Measurements from ENCODE around the gene EPN2. TPM values are rescaled to one million over a fixed set of nuclear protein-coding genes. Genes with fewer than 3 reads are reported as not detected.
A peak's percentile ranks its signal among the peaks of the same experiment; 100 is the strongest.
"Not testable (repeated sequence)": the region's sequence is repeated elsewhere in the genome, so short reads cannot be mapped to it uniquely, and the experiment has no call there.

The EPN2 gene
- total RNA-seq, 2 experiments from 2014 or later: 1.8 to 2.1 TPM

- no peaks in the 10 kb centered on the region for H3K9me3 Mint-ChIP-seq
- no peaks in the 10 kb centered on the region for H3K4me1 Mint-ChIP-seq
- H3K27me3 Mint-ChIP-seq: peaks cover 7% of the 10 kb centered on the region
- CTCF ChIA-PET: interaction anchor here (1.2 kb wide), 1 partner anchor 16 kb away, joined by 3 read pairs; the partner anchor contains the start of gene B9D1
- no peak overlapping the region for H3K4me3 Mint-ChIP-seq
- H3K27ac Mint-ChIP-seq: no peak overlapping the region
- POLR2A ChIA-PET: no interaction called here
- DNase-seq: no peak
- H3K36me3 Mint-ChIP-seq (ENCODE audit: low read depth): no peaks in the 10 kb centered on the region
Measured at GRCh38 chr17:19346351-19347255, 109.4 kb downstream of the EPN2 start.

- Mint-ChIP-seq H3K4me3 (no peak overlapping the region), H3K27me3 (peaks cover 9% of the 10 kb centered on the region), H3K27ac (no peak overlapping the region), H3K36me3 (ENCODE audit: low read depth) (no peaks in the 10 kb centered on the region), H3K9me3 (no peaks in the 10 kb centered on the region), H3K4me1 (no peaks in the 10 kb centered on the region)
- CTCF ChIA-PET: no interaction called here
- DNase-seq: no peak
- POLR2A ChIA-PET: no interaction called here
Measured at GRCh38 chr17:19347323-19348080, 110.3 kb downstream of the EPN2 start.

GRCh38 chr17:19348081-19348650, 111.0 kb downstream of the EPN2 start:
- POLR2A ChIA-PET: no interaction called here
- peaks cover 9% of the 10 kb centered on the region for H3K27me3 Mint-ChIP-seq
- H3K9me3 Mint-ChIP-seq: no peaks in the 10 kb centered on the region
- no peak overlapping the region for H3K4me3 Mint-ChIP-seq
- H3K36me3 Mint-ChIP-seq (ENCODE audit: low read depth): no peaks in the 10 kb centered on the region
- H3K27ac Mint-ChIP-seq: no peak overlapping the region
- DNase-seq: no peak
- no peaks in the 10 kb centered on the region for H3K4me1 Mint-ChIP-seq
- CTCF ChIA-PET: no interaction called here

GRCh38 chr17:19348806-19349205, 111.6 kb downstream of the EPN2 start:
- H3K27me3 Mint-ChIP-seq: peaks cover 9% of the 10 kb centered on the region
- H3K27ac Mint-ChIP-seq: no peak overlapping the region
- DNase-seq: no peak
- POLR2A ChIA-PET: no interaction called here
- no peaks in the 10 kb centered on the region for H3K36me3 Mint-ChIP-seq (ENCODE audit: low read depth)
- no peaks in the 10 kb centered on the region for H3K9me3 Mint-ChIP-seq
- CTCF ChIA-PET: no interaction called here
- H3K4me1 Mint-ChIP-seq: no peaks in the 10 kb centered on the region
- no peak overlapping the region for H3K4me3 Mint-ChIP-seq

GRCh38 chr17:19353401-19353800, 116.2 kb downstream of the EPN2 start:
- H3K9me3 Mint-ChIP-seq; H3K4me1 Mint-ChIP-seq; DNase-seq; POLR2A ChIA-PET; H3K27ac Mint-ChIP-seq; H3K36me3 Mint-ChIP-seq (ENCODE audit: low read depth); H3K4me3 Mint-ChIP-seq: not testable (repeated sequence)
- CTCF ChIA-PET: interaction anchor here (1.2 kb wide), 1 partner anchor 9 kb away, joined by 8 read pairs; the partner anchor contains the start of gene B9D1
- peaks cover 17% of the 10 kb centered on the region for H3K27me3 Mint-ChIP-seq

GRCh38 chr17:19354748-19355147, 117.6 kb downstream of the EPN2 start:
- Mint-ChIP-seq H3K4me3 (no peak overlapping the region), H3K9me3 (no peaks in the 10 kb centered on the region), H3K27me3 (peaks cover 16% of the 10 kb centered on the region), H3K4me1 (no peaks in the 10 kb centered on the region), H3K27ac (no peak overlapping the region), H3K36me3 (ENCODE audit: low read depth) (no peaks in the 10 kb centered on the region)
- CTCF ChIA-PET: interaction anchor here (0.7 to 1.1 kb wide), 2 partner anchors 15 to 16 kb away, joined by 3 read pairs; no protein-coding TSS in a partner anchor
- POLR2A ChIA-PET: no interaction called here
- DNase-seq: no peak

- CTCF ChIA-PET: no interaction called here
- H3K27me3 Mint-ChIP-seq: peaks cover 15% of the 10 kb centered on the region
- POLR2A ChIA-PET: no interaction called here
- no peak overlapping the region for H3K27ac Mint-ChIP-seq
- DNase-seq: no peak
- peaks cover 5% of the 10 kb centered on the region for H3K4me1 Mint-ChIP-seq
- H3K36me3 Mint-ChIP-seq (ENCODE audit: low read depth): no peaks in the 10 kb centered on the region
- H3K9me3 Mint-ChIP-seq: no peaks in the 10 kb centered on the region
- H3K4me3 Mint-ChIP-seq: no peak overlapping the region
Measured at GRCh38 chr17:19357351-19357750, 120.2 kb downstream of the EPN2 start.

- ChIA-PET CTCF (no interaction called here), POLR2A (no interaction called here)
- DNase-seq: no peak
- Mint-ChIP-seq H3K27ac (no peak overlapping the region), H3K9me3 (no peaks in the 10 kb centered on the region), H3K4me3 (no peak overlapping the region), H3K27me3 (peaks cover 15% of the 10 kb centered on the region), H3K4me1 (peaks cover 5% of the 10 kb centered on the region), H3K36me3 (ENCODE audit: low read depth) (no peaks in the 10 kb centered on the region)
Measured at GRCh38 chr17:19357761-19358160, 120.6 kb downstream of the EPN2 start.

GRCh38 chr17:19359151-19359550, 122.0 kb downstream of the EPN2 start:
- Mint-ChIP-seq H3K4me3 (no peak overlapping the region), H3K9me3 (no peaks in the 10 kb centered on the region), H3K27ac (no peak overlapping the region), H3K36me3 (ENCODE audit: low read depth) (no peaks in the 10 kb centered on the region), H3K4me1 (peaks cover 15% of the 10 kb centered on the region), H3K27me3 (peaks cover 17% of the 10 kb centered on the region)
- POLR2A ChIA-PET: no interaction called here
- DNase-seq: no peak
- CTCF ChIA-PET: no interaction called here

GRCh38 chr17:19359856-19360255, 122.7 kb downstream of the EPN2 start:
- no peaks in the 10 kb centered on the region for H3K36me3 Mint-ChIP-seq (ENCODE audit: low read depth)
- CTCF ChIA-PET: interaction anchor here (0.7 kb wide), 1 partner anchor 10 kb away, joined by 3 read pairs; no protein-coding TSS in a partner anchor
- no peak for DNase-seq
- H3K27ac Mint-ChIP-seq: no peak overlapping the region
- H3K9me3 Mint-ChIP-seq: no peaks in the 10 kb centered on the region
- H3K4me1 Mint-ChIP-seq: peaks cover 15% of the 10 kb centered on the region
- POLR2A ChIA-PET: no interaction called here
- peaks cover 14% of the 10 kb centered on the region for H3K27me3 Mint-ChIP-seq
- H3K4me3 Mint-ChIP-seq: no peak overlapping the region

- no peaks in the 10 kb centered on the region for H3K9me3 Mint-ChIP-seq
- ChIA-PET POLR2A (no interaction called here), CTCF (interaction anchor here (0.6 kb wide), 1 partner anchor 29 kb away, joined by 3 read pairs; no protein-coding TSS in a partner anchor)
- DNase-seq: no peak
- H3K27me3 Mint-ChIP-seq: peaks cover 12% of the 10 kb centered on the region
- peaks cover 15% of the 10 kb centered on the region for H3K4me1 Mint-ChIP-seq
- H3K27ac Mint-ChIP-seq: no peak overlapping the region
- no peaks in the 10 kb centered on the region for H3K36me3 Mint-ChIP-seq (ENCODE audit: low read depth)
- no peak overlapping the region for H3K4me3 Mint-ChIP-seq
Measured at GRCh38 chr17:19360772-19361171, 123.6 kb downstream of the EPN2 start.

GRCh38 chr17:19361326-19361725, 124.2 kb downstream of the EPN2 start:
- peak overlapping the region; percentile 30 for H3K4me3 Mint-ChIP-seq
- peaks cover 15% of the 10 kb centered on the region for H3K4me1 Mint-ChIP-seq
- POLR2A ChIA-PET: no interaction called here
- no peaks in the 10 kb centered on the region for H3K9me3 Mint-ChIP-seq
- DNase-seq: no peak
- H3K27ac Mint-ChIP-seq: no peak overlapping the region
- CTCF ChIA-PET: interaction anchor here (0.6 to 1.7 kb wide), 2 partner anchors 25 to 30 kb away, joined by 3 to 4 read pairs; no protein-coding TSS in a partner anchor
- H3K27me3 Mint-ChIP-seq: peaks cover 12% of the 10 kb centered on the region
- no peaks in the 10 kb centered on the region for H3K36me3 Mint-ChIP-seq (ENCODE audit: low read depth)

GRCh38 chr17:19361944-19362276, 124.7 kb downstream of the EPN2 start:
- peak overlapping the region; percentile 48 for H3K4me3 Mint-ChIP-seq
- no peaks in the 10 kb centered on the region for H3K36me3 Mint-ChIP-seq (ENCODE audit: low read depth)
- ChIA-PET POLR2A (no interaction called here), CTCF (interaction anchor here (1.2 to 4.5 kb wide), 8 partner anchors 17 to 101 kb away, joined by 3 to 37 read pairs (median 6); partner anchors contain the start of gene MAPK7)
- no peak for DNase-seq
- no peaks in the 10 kb centered on the region for H3K9me3 Mint-ChIP-seq
- peaks cover 18% of the 10 kb centered on the region for H3K4me1 Mint-ChIP-seq
- H3K27ac Mint-ChIP-seq: no peak overlapping the region
- H3K27me3 Mint-ChIP-seq: peaks cover 12% of the 10 kb centered on the region
